ENCODE measurements around the gene PPIF.

The PPIF gene

DNA sequence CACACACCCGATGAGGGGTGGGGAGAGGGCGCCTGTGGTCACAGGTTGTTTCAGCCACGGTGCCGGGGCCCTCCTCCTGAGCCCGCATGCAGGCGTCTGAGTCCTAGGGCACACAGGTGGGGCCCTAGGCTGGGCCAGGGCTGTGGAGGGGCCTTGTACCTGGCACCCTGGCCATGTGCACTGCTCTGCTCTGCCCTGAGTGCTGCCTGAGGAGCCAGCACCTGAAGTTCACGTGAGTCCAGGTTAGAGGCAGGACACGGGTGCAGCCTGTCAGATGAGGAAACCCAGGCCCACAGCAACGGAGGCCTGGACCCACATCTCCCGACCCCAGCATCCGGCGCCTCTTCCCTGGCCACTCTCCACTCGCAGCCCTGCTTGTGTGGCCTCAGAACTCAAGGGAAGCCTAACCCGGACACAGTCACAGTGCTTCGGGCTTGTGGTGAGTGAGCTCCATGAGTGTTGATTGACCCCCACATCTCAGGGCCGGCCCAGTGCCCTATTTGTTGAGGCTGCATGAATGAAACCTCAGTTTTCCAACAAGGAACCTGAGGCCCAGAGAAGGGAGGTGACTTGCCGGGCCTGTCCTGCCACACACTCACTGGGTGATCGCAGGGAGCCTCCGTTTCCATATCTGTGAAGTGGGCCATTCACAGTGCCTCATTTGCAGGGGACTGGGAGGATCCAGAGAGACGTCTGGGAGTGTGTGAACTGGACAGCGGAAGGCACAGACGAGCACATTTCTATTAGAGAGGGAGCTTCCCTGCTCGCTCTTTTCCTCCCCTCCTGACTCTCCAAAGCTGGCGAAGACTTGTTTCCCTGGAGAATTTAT lies 39.6 kb downstream of the PPIF start:
- DNase-seq (ENCODE audit: low read depth, low spot score), result no peak

DNA sequence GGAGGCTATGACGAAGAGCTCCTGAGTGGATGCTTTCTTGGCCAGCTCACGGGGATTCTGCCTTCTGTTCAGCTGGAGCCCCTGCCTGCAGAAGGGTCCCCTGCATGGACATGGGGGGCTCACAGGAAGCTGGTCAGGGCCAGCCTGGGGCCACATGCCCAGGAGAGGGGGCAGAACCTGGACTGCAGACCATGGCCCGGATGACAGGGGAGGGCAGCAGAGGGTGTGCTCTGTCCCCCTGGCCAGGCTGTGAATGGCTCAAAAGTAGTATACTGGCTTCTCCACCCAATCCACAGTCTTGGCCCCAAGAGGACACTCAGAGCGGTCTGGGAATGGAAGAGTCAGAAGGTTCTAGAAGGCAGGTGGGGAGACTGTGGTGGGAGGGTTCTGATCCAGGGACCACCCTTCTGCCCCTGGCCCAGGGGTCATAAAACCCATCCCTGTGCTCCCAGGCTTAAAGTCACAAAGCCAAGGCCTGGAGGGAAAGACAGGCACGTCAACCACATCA lies 40.3 kb downstream of the PPIF start:
- no peak for DNase-seq (ENCODE audit: low read depth, low spot score)

DNA sequence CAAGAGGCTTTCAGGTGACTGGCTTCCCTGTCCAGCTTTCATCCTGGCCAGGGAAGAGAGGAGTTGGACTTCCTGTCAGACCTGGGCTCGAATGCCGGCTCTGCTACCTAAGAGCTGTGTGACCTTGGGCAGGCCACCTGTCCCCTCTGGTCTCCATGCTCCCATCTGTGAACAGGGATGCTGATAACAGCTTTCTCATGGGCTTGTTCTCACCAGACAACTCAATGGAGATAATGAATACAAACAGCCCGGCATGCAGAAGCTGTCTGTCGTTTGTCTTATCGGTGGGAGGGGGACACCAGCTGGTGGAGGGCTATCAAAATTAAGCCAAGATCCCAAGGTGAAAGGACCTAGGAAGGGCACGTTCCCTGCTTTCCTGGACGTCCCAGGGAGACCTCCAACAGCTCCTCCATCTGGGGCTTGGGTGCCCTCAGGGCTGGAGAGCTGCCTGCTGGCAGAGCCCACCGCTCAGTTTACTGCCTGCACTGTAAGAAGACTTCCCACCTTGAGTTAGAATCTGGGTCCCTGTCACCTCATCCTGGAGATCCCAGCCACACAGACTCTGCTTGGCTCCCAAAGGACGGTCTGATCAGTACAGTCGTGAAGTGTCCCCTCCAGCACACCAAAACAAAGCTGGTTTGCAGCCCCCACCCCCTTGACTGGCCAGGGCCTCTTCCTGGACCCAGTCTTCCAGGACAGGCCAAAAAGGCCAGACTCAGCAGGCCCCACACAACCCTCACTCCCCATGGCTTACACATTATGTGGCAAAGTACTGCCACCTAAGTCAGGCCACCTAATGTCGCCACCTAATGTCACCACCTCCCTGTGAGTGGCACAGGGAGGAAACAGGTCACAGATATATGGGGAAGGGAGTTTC lies 40.9 kb downstream of the PPIF start:
- no peak for DNase-seq (ENCODE audit: low read depth, low spot score)

GRCh38 chr10:79390057-79390456 lies 42.8 kb downstream of the PPIF start:
- no peak for DNase-seq (ENCODE audit: low read depth, low spot score)

DNA sequence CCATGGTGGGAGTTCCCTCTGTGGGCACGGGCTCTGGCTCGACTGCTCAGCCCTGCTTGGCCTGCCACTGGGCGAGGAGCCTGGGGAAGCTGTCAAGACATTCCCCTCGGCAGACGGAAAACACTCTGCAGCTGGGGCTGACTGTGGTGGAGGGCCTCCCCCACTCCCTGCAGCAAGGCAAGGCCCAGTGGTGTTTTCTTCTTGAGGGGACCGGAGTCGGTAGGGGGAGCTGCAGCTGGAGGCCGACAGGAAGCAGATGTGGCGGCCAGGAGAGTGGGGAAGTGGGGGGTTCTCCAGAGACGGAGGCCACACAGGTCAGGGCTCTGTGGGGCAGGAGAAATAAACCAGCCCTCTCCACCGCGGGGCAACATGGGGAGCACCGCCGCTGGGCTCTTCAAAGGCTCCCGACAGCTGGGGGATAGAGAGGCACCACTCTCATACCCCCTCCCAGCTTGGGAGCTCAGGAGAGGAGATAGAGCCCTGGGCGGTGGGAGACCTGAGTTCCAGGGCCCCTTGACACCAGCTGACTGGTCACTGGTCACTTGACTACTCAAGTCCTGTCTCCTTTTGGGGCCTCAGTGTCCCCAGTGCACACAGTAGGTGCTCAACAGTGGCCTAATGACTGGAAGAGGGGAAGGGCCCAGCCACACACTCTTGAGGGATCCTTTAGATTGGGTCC lies 43.4 kb downstream of the PPIF start:
- DNase-seq (ENCODE audit: low read depth, low spot score), result no peak

DNA sequence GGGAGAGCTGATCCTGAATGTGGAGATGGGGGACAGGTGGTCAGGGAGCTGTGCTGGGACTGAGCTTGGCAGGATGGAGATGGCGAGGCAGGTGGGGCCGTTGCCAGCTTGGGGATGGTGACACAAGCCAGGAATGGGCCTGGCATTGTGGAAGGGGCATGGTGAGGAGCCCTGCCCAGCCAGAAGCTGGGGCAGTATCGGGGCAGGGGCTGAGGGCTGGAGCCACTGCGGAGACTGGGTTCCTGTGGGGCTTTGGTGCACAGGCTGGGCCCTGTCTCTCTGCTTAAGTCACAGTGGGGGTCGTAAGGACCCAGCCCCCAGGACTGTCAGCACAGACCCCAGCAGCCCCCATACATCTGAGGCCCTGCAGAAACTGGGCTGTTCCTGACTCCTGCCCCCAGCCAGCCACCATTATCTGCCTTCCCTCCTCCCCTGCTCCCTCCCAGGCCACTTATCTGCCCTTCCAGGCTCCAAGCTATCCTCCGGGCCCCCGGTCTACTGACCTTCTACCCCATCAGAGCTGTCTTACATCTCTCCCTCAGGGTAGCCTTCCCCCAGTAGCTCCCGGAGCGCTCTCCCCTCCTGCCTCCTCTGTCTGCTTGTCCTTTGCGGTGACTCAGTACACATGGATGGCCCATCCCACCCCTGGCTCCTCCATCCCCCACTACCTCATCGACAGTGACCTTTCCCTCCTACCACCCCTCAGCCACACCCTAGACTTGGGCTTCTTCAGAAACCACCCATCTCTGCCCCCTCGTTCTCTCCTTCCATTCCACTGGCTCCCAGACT lies 44.2 kb downstream of the PPIF start:
- no peak for DNase-seq (ENCODE audit: low read depth, low spot score)

- DNase-seq (ENCODE audit: low read depth, low spot score), result no peak
Measured at GRCh38 chr10:79392020-79392398, 44.7 kb downstream of the PPIF start.

- no peak for DNase-seq (ENCODE audit: low read depth, low spot score)
Measured at GRCh38 chr10:79392506-79393176, 45.4 kb downstream of the PPIF start.

DNA sequence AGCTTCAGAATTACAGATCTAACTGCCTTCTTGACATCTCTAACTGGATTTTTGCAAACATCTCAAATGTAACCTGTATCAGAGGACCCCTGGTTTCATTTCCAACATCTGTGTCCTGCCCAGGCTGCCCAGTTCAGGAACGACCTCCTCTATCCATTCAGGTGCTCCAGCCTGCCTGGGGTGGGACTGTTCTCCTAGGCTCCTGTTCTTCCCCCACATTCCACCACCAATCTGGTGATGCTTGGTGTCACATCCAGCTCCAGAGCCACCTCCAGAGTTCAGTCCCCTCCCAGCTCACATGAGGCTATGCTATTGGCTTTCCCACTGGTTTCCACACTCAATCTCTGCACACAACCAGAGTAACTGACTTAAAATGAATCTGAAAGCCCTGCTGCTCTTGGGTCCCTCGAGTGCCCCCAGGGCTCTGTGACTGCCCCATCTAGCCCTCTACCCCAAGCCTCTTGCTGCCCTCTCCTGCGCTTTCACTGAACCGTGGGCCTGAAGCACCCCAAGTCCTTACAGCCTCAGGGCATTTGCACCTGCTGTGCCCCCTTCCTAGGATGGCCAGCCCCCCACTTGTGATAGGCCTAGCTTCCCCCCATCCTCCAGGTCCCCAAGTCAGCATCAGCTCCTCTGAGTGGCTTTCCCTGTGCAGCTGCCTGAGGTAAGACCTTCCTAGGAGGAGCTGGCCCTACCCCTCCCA lies 46.1 kb downstream of the PPIF start:
- no peak for DNase-seq (ENCODE audit: low read depth, low spot score)

- DNase-seq (ENCODE audit: low read depth, low spot score), result no peak
Measured at GRCh38 chr10:79393924-79394610, 46.8 kb downstream of the PPIF start.

GRCh38 chr10:79394664-79395063 lies 47.4 kb downstream of the PPIF start:
- DNase-seq (ENCODE audit: low read depth, low spot score), result no peak

DNA sequence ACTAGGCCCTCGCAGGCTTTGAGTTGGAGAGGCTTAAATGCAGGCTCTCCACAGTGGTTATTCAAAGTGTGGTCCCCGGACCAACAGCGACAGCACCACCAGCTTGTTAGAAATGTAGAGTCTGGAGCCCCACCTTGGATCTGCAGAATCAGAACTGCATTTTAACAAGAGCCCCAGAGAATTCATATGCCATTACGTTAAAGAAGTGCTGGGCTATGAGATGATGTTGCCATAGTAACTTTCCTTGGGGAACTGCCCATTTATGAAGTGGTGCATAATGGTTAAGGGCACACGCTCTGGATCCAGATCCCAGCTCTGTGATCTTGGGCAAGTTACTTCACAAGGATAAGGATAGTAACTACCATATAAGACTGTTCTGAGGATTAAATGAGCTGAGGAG lies 49.3 kb downstream of the PPIF start:
- DNase-seq (ENCODE audit: low read depth, low spot score), result no peak

DNA sequence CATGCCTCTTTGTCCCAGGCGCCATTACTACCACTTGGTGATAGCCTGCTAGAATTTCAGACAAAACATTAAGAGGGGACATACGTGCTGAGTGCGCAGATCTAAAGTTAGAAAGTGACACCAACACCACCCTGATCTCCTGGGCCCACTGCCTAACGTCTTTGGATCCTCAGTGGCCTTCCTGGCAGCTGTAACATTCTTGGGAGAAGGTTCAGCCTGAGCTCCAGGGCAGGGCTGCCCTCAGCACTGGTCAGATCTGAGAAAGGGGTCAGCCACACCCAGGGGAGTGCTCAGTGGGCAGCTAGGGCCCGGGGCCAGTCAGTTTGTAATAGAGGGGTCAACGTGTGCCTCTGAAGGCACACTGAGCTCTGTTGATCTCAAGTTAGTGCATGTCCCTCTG lies 49.8 kb downstream of the PPIF start:
- DNase-seq (ENCODE audit: low read depth, low spot score), result no peak

GRCh38 chr10:79397575-79398303 lies 50.5 kb downstream of the PPIF start:
- DNase-seq (ENCODE audit: low read depth, low spot score), result no peak

- DNase-seq (ENCODE audit: low read depth, low spot score), result no peak
Measured at GRCh38 chr10:79398642-79399041, 51.4 kb downstream of the PPIF start.

- DNase-seq (ENCODE audit: low read depth, low spot score), result peak; percentile 98
Measured at GRCh38 chr10:79399223-79399831, 52.1 kb downstream of the PPIF start.

GRCh38 chr10:79400146-79401004 lies 53.1 kb downstream of the PPIF start:
- DNase-seq (ENCODE audit: low read depth, low spot score), result no peak

Measured in brain pericyte (primary cell).